Right atrium auricular region (tissue), 2 donors: Measurements from ENCODE around the gene GINS2. TPM values are rescaled to one million over a fixed set of nuclear protein-coding genes. Genes with fewer than 3 reads are reported as not detected.

ENCODE experiments used
- DNase-seq: peaks from one replicate; pipeline ENCODE4 v3.0.0-alpha.2; 2019; ENCODE audit warnings: low spot score
- H3K27ac ChIP-seq, 2 donors: fragments of 200-600 bp; sonication (generic); 1 replicate in 1 of 2; 2 replicates in 1 of 2; pipeline ENCODE4 v1.5.1; 2016 to 2019
- H3K27me3 ChIP-seq, 2 donors: fragments of 200-600 bp; sonication (generic); one replicate each; pipeline versions ENCODE4 v1.5.1 to v1.6.0; 2017 to 2019
- H3K36me3 ChIP-seq: fragments of 200-600 bp; sonication (generic); one replicate; pipeline ENCODE4 v1.5.1; 2016
- H3K4me1 ChIP-seq, 2 donors: fragments of 200-600 bp; sonication (generic); one replicate each; pipeline versions ENCODE4 v1.5.1 to v1.6.0; 2017 to 2019
- H3K4me3 ChIP-seq, 2 donors: fragments of 200-600 bp; sonication (generic); 1 replicate in 1 of 2; 2 replicates in 1 of 2; pipeline ENCODE4 v1.5.1; 2017 to 2019; ENCODE audit warnings: mild to moderate bottlenecking in 1 of 2, moderate library complexity in 1 of 2
- H3K9me3 ChIP-seq, 2 donors: fragments of 200-600 bp; sonication (generic); one replicate each; pipeline ENCODE4 v1.5.1; 2019
- CTCF ChIP-seq, 2 donors: fragments of 200-600 bp; sonication (generic); IDR thresholded peaks; one replicate each; pipeline ENCODE4 v1.5.1; 2019; ENCODE audit warnings: antibody characterized with exemption in 2 of 2
- total RNA-seq, 2 donors: library from RNA; depleted of rRNA; stranded (reverse); fragments of >200 nt; gene quantifications; one replicate each; pipeline ENCODE4 v1.1.0, GENCODE V29; 2016

GINS2 gene
- total RNA-seq, 2 donors from 2014 or later, result 0.15 TPM; not detected in 1

GRCh38 chr16:85641305-85641704 lies 47.4 kb downstream of the GINS2 start:
- peaks cover 5% of the 10 kb centered on the region for H3K36me3 ChIP-seq
- no peak for TF ChIP-seq CTCF (IDR thresholded peaks at IDR 0.05)
- H3K4me3 ChIP-seq, result no peak overlapping the region
- no peak for DNase-seq
- no peaks in the 10 kb centered on the region for H3K9me3 ChIP-seq
- H3K27ac ChIP-seq, result peak overlapping the region in 1 of 2 donors; percentile 18
- peaks cover 0 to 65% of the 10 kb centered on the region in 2 donors for H3K4me1 ChIP-seq
- H3K27me3 ChIP-seq, result no peaks in the 10 kb centered on the region

DNA sequence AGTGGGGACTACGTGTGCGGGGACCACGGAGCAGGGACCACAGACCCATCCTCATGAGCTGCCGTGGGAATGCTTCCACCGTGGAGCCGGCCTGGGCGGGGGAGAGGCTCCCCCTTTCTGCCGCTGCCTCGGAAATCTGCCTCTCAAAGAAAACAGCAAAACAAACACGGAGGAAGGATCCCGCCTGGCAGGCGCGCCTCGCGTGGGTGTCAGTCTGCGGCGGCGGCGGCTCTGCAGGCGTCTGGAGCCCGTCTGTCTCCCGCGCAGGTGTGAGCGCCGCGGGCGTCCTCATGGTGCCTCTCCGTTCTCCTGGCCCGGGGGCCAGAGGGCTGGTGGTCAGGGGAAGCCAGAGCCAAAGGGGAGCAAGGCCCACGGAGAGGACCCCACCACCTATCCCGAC lies 48.2 kb downstream of the GINS2 start:
- peaks cover 0 to 65% of the 10 kb centered on the region in 2 donors for H3K4me1 ChIP-seq
- no peak overlapping the region for H3K4me3 ChIP-seq
- DNase-seq, result no peak
- H3K27me3 ChIP-seq, result no peaks in the 10 kb centered on the region
- H3K27ac ChIP-seq, result peak overlapping the region in 1 of 2 donors; percentile 80
- TF ChIP-seq CTCF (IDR thresholded peaks at IDR 0.05), result no peak
- peaks cover under 1% of the 10 kb centered on the region for H3K36me3 ChIP-seq
- H3K9me3 ChIP-seq, result no peaks in the 10 kb centered on the region

DNA sequence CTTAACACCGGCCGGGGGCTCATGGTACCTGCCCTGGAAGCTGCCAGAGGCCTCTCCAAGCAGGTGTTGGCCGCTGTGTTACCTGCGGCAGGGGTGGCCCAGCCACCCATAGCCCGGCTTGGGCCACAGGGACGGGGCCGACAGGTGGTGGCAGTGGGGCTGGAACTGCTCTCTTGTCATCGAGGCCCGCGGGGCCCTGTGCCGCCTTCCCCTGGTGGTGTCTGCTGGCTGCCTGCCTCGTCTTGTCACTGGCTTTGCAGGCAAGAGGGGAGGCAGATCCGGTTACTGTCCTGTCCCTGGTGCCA lies 48.5 kb downstream of the GINS2 start:
- Histone ChIP-seq H3K27ac (peak overlapping the region; percentile 71 to 80), H3K4me3 (no peak overlapping the region), H3K27me3 (no peaks in the 10 kb centered on the region), H3K9me3 (no peaks in the 10 kb centered on the region), H3K36me3 (no peaks in the 10 kb centered on the region), H3K4me1 (peaks cover 0 to 65% of the 10 kb centered on the region in 2 donors)
- DNase-seq, result no peak
- TF ChIP-seq CTCF (IDR thresholded peaks at IDR 0.05), result no peak

DNA sequence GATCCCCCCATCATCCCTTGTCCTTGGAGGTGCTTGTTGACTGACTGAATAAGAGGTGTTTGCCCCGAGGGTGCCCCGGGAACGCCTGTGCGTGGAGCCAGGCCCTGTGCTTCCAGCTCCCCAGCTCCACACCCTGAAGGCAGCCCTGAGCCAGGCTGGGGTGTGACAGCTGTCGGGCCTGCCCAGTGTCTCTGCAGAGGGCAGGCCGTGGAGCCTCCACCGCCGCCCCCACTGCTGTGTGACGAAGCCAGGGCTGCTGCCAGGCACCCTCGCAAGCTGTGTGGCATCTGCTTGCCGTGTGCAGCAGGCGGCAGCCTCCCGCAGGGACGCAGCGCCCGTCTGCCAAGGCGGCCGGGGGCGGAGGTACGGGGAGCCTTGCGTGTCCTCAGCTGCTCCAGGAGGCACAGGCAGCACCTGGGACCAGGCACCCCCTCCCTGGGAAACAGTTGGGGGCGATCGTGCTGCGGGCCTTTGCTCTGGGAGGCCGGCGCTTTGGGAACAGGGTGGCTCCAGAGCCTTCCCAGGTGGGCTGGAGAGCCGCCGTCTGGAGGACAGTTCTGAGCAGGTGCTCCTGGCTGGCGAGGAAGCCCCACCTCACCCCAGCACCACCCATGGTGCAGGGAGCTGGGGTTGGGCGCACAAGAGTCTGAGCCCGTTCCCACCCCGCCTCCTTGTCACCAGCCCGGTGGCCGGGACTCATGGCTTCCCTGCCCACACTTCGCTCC lies 49.1 kb downstream of the GINS2 start:
- Histone ChIP-seq H3K27me3 (no peaks in the 10 kb centered on the region), H3K9me3 (no peaks in the 10 kb centered on the region), H3K36me3 (no peaks in the 10 kb centered on the region), H3K4me3 (no peak overlapping the region), H3K4me1 (peaks cover 0 to 67% of the 10 kb centered on the region in 2 donors), H3K27ac (peak overlapping the region; percentile 71 to 80)
- peak in 1 of 2 donors; percentile 32 for TF ChIP-seq CTCF (IDR thresholded peaks at IDR 0.05)
- peak; percentile 61 for DNase-seq

DNA sequence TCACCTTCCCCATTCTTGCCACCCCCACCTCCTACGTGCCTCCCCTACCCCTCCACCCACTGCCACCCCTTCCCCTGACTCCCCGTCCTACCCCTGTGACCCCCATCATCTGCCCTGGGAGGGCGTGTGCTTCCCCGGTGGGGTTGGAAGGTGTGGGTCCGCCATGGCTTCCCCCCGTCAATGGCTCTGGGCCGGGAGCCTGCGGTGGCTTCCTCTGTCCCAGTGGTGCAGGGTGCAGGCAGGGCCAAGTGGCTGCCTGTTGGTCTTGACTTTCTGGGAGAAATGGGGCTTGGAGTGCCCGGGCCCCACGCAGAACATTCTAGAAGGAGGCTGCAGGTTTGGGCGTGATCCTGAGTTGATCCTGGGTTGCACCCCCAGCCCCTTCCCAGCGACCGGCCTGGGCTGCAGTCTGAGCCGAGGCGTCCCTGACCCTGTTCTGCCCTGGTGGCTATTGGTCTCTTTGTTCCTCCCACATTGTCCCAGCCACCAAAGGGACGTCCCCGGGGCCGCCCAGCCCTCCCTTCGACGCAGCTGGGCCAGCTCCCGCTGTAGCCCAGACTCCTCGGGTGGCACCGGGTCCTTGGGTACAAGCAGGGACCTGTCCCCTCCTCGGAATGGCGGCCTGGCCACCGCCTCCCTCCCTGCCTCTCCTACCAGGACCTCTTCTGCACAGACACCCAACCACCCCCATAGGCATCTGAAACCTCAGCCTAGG lies 49.9 kb downstream of the GINS2 start:
- TF ChIP-seq CTCF (IDR thresholded peaks at IDR 0.05), result no peak
- H3K27ac ChIP-seq, result peak overlapping the region; percentile 71 to 80

More for the DNA sequence above, 49.9 kb downstream of the GINS2 start:
- no peak overlapping the region for H3K4me3 ChIP-seq
- peaks cover 0 to 73% of the 10 kb centered on the region in 2 donors for H3K4me1 ChIP-seq
- H3K27me3 ChIP-seq, result no peaks in the 10 kb centered on the region
- peaks cover 7% of the 10 kb centered on the region for H3K36me3 ChIP-seq
- DNase-seq, result no peak
- H3K9me3 ChIP-seq, result no peaks in the 10 kb centered on the region
